NCI-H524 treated with DMSO at 0.1 percent for 48 hours (cell line): Measurements from ENCODE around the gene DUSP2.
A peak's percentile ranks its signal among the peaks of the same experiment; 100 is the strongest.
"Not testable (repeated sequence)": the region's sequence is repeated elsewhere in the genome, so short reads cannot be mapped to it uniquely, and the experiment has no call there.

Experiments used
- DNase-seq: peaks from one replicate; lab custom pipeline; 2025; lab: John Stamatoyannopoulos, UW

Gene DUSP2

DNA sequence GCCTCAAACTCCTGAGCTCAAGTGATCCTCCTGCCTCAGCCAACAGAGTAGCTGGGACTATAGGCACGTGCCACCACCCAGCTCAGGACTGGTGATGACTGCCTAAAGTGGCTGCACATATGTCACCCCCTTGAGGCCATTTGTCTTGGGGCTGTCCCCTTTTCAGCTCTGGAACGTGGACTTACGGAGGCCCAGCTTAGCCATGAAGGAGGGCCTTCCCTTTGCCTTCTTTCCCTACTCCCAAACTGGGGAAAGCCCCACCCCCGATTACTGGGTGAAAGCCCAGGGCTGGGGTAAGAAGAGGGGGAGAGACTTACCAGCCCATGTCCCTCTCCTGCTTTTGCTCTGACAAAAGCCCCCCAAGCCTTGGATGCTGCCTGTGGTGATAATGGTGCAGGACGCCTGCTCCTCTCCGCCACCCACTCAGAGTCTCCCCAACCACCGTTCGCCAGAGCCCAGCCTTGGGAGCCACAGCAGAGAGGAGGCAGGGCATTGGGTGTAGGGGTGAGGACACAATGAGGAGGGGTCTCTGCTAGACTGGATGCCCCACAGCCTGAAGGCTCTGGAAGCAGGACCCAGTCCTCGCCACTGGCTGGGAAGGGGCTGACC, 2.5 kb upstream of the DUSP2 start:
- peak; percentile 42 for DNase-seq

DNA sequence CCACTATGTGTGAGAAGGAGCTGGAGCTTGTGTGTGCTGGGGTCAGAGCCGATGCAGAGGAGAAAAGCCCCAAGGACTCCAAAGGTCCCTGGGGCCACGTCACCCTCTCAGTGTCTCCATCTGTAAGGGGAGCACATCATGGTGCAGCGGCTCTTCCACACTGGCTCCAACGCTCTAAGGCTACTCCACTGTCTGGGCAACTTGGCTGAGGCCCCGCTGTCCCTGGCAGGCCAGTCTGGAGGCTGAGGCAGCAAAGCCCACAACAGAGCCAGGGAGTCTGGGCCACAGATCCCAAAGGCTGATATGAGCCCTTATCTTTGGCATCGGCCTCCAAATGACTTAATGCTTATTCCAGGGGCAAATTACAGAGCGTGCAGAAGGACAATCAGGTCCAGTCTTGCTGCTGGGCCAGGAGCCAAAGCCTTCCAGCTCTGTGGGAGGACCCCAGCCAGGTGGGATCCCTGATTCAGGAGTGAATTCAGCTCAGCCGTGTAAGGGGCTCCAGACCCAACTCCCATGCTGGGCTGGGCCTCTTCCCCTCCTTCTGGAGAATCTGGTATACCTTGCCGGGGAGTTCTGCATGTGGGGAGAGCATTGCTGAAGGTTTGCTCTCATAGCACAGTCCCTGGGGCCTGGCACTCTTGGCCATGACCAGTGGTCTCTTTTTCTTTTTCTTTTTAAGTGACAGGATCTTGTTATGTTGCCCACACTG, 1.8 kb upstream of the DUSP2 start:
- DNase-seq: no peak

DNA sequence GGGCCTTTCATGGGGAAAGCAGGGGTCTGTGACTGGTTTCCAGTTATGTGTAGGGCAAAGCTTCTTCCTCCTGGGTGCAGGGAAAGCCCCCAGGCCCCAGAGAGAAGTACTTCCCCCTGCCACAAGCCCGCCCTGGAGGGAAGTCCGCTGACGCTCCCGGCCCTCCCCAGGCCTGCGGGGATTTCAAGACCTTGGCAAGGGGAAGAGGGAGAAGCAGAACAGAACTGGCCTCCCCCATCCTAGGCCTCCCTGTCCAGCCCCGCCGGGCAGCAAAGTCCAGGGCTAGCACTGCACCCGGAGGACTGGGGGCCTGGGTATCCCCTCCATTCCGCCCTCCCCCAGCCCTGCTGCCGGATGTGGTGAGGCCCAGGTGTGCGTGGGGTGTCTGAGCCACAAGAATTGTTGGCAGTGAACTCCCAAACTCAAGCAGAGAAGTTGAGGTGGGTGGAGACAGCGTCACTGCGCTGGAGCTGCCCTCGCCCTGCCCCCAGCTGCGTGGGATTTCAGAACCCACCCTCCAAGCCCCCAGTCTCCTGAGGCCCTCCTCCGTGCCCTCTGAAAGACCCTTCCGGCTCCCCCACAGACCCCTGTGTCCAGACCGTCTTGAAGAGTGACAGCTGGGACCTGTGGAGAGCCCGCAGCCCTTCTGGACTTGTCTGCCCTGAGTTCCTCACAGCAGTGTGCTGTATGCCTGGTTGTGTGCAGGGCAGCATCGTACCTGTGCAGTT, 1.1 kb upstream of the DUSP2 start:
- DNase-seq: no peak

DNA sequence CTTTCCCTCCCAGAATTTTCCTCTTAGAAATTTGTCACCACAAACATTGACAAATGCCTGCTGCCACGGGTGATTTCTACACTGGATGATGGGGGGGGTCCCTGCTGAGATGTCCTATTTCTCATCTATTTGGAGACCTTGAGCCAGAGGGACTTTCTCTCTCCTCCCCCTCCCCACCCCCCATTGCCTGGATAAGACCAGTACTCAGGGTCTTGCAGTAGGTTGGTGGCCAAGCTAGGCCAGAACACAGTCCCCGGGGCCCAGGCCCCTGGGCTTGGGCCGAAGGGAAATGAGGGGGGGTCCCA, 560 bp upstream of the DUSP2 start:
- no peak for DNase-seq

DNA sequence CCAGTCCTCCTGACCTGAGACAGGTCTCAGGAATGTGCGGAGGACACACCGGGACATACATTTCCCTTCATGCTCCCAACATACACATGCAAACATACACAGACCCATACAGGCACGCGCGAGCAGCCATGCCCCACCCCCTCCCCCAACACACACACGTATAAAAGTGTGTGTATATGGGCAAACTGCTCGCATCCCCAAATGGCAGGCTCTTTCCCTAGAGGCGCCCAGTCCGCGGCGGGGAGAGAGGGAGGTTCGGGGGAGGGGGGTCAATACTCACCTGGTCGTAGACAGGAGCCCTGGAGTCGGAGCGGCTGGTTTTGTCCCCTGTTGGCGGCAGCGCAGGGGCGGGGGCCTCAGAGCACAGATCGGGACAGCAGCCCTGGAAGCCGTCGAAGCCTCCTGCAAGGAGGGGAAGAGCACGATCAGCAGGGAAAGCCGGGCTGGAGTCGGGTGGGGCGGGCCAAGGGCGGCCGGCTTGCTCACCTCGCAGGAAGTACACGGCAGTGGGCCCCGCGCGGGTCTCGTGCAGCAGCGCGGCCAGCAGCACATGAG, 682 bp downstream of the DUSP2 start:
- no peak for DNase-seq

DNA sequence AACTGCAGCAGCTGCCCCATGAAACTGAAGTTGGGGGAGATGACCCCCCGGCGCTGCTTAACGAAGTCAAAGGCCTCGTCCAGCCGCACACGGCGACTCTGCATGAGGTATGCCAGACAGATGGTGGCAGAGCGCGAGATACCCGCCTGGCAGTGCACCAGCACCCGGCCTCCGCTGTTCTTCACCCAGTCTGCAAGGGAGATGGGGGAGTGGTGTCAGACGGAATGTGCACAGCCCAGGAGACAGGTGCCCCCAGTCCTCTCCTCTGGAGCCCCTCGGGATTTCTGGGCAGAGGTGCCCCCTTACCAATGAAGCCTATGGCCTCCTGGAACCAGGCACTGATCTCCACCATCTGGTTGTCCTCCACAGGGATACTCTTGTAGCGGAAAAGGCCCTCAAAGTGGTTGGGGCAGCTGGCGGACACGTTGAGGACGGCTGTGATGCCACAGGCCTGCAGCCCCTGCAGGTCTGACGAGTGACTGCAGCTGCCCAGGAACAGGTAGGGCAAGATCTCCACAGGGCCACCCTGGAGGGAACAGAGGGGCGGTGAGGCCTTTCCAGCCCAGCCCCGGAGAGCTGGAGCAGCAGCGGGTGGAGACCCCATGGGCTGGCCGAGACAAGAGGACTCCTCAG, 1.3 kb downstream of the DUSP2 start:
- DNase-seq: peak; percentile 86

DNA sequence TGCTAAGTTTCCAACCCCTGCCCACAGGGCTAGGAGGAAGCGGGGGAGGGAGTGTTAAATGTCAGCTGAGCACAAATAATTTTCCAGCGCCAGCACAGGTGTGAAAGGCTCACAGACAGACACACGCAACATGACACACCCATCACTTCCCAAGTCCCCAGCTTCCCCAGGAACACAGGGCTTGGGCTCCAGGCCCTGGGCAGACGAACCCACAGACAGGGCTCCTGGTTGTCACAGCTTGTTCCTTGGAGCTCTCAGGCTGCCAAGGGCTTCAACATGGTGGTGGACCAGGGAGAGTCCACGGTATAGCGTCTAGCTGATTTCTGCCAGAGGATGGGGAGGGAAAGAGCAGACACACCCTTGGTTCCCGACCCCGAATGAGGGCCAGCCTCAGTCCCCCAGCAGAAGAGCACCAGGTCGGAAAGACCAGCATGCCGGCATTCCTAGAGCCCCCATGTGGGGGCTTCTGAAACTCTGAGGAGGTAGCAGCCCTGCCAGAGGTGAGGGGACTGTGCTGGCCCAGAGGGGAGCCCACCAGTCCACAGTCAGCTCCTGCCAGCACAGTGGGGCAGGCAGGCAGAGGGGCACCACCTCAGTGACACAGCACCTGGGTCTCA, 1.9 kb downstream of the DUSP2 start:
- DNase-seq: no peak

DNA sequence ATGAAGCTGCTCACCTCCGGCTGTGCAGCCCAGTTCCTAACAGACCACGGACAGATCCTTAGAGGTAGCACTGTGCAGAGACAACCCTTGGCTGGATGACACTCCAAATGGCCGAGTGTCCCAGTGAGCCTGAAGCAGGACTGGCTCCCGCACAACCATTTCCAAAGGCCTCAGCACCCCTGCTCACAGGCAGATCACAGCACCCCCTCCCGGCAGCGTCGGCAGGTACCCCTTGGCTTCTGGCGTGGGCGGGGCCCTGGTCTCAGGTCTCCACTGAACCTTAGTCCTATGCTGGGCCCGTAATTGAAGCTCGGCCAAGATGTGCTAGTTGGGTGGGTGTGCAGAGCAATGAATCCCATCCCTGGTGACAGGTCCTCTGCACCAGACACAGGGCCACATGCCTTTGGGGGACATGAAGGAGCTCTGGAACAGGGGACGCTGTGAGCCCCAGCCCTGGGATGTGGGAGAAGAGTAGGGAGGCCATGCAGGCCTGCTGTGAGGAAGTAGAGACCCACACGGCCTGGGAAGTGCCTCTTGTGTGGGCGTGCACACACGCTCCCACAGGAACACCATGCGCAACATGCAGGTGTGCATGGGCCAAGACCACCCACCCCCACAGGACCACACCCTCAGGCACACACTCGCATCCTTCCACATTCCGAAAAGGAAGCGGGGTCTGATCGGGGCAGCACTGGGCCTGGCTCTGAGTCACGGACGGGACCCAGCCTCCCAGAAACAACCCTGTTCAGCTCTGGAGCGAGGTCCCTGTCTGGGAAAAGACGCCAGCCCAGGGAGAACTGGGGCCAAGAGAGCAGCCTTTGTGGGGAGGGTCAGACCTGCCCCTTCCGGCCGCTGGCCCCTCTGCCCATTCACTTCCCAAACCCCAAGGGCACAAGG, 2.8 kb downstream of the DUSP2 start:
- DNase-seq: no peak

DNA sequence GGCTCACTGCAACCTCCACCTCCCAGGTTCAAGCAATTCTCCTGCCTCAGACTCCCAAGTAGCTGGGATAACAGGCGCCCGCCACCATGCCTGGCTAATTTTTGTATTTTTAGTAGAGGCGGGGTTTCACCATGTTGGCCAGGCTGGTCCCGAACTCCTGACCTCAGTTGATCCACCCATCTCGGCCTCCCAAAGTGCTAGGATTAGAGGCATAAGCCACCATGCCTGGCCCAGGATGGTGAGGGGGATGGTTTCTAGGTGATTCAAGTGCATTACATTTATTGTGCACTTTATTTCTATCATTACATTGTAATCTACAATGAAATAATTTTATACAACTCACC, 3.6 kb downstream of the DUSP2 start:
- DNase-seq: not testable (repeated sequence)

DNA sequence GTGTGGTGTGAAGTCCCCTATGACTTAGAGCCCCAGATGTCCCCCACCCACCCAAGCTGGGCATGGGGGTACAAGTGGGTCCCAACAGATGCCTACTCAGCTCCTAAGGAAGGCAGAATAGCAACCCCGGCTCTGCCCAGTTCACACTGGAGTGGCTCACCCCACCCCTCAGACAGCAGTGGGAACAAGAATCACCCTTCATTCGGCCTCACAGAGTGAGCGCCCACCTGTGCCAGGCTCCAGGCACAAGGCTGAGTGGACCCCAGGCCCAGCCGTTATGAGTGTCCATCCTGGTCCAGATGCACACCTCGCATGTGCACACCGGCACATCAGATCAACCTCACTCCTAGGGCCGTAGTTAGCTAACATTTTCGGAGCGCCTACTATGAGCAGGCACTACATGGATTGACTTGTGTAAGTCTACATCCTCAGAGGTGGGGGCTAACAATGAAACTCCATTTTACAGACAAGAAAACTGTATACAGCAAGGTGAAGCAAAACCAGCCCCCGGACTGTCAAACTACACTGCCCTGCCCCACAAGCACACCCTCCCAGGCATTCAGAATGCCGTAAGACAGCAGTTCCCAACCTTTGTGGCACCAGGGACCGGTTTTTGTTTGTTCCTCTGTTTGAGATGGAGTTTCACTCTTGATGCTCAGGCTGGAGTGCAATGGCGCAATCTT, 4.2 kb downstream of the DUSP2 start:
- DNase-seq: no peak

DNA sequence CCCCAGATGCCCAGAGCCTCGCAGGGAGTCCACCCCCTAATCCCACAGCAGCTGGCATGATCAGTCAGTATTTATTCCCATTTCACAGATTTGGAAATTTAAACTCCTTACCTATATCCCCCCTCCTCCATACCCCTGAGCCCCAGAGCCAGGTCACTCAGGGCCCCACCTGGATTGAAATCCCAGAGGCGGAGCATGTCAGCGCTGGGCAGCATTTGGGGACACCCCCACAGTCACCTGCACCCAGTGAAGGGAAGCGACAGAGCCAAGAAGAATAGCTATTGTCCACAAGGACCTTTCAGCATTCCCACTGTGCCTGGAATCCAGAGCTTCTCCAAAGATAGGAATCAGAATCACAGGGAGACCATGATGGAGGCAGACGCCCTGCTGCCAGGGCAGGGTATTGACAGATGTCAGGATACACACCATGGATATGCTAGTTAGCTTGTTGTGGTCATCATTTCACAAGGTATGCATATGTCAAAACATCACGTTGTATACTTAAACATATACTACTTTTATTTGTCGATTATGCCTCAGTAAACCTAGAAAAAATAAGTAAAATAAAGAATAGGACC, 6.0 kb downstream of the DUSP2 start:
- DNase-seq: no peak

DNA sequence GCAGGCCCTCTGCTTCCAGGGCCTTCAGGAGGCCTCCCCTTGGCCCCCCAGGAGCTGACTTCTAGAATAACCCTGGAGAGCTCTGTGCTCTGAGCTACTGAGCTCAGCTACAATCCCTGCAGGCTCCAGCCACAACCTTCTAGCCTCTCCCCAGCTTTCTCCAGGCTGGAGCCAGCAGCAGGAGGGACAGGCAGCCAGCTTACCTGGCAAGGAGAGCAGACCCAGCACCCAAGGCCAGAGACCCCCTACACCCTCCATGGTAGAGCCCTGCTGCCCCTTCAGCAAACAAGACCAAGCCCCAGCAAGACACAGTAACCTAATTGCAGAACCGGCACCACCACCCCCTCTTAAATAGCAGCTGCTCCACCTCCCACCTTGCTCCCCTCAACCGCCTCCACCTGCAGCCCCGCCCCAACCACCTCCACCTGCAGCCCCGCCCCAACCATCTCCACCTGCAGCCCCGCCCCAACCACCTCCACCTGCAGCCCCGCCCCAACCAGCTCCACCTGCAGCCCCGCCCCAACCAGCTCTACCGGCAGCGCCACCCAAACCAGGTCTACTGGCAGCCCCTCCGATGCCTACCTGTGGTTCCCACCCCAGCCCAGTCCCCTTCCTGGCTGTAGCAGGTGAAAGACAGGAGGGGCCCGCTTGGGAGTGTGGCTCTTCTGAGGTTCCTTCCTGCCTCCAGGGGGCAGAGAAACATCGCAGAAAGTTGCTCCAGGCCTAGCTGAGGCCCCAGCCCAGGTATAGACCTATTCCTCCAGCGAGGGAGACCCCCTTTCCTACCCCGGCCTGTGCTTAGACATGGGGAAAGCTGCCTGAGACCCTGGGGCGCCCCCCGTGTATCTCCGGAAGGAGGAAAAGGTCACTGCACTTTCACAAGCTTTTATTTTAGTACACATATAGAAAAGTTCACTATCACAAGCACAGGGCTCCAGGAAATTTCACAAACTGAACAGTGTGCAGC, 6.8 kb downstream of the DUSP2 start, which contains the start of gene ASTL:
TSS of gene ASTL (minus strand) at position 324 of the 967 bp plus-strand sequence. CDS start at position 258, 66 bp downstream.
- no peak for DNase-seq

DNA sequence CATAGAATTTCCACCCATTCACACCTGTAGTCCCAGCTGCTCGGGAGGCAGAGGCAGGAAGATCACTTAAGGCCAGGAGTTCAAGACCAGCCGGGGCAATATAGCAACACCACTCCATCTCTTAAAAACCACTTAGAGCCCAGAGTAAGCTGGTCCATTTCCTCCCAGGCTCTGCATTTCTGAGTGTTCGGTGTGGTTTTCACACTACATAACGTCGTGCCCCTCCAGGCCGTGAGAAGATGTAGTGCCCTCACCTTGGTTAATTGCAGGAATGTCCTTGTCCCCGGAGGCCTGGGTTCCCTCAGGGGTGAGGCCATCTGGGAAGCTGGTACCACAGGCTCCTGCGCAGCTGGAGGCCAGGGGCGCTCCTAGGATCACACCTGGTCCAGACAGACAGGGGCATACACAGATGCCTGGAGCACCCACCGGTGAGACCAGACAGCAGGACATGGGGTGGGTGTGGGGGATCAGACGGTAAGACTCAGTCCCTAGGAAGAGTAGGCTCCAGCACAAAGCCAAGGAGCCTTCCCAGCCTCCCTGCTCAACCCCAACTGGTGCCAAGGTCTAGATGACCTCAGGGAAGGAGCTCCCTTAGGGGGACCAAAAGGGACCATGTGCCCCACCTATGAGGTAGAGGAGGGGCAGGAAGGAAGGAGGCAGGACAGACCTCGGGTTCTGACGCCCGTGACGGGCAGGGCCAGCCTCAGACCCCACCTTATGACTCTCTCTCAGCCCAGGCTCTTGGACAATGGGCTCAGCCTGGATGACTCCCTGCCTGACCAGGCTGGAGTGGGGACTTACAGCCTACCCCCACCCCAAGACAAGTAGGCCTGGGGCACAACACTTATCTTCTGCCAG, 7.7 kb downstream of the DUSP2 start:
- DNase-seq: no peak

DNA sequence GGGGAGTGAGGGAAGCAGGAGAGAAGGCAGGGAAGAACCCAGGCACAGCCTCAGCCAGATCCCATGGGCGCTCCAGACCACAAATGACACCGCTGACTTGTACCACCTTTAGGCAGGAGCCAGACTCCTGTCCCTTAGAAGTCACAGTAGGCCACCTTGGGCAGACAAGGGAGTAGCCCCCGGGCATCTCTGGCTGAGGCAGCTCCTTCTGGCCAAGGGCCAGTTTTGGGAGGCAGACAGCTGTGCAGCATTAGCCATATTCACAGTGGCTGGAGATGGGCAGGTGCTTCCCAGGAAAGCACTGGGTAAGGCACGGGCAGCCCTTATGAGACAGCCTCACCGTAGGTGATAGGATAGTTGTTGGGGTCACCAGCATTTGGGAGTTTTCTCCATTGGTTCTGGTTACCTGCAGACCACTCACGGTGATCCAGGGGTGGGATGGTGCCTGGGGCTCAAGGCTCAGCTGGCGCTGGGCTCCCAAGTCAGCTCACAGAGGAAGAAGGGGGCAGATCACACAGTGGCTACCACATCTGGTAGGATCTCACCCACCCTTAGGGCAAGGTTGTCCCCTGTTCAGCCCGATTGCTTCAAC, 9.0 kb downstream of the DUSP2 start:
- no peak for DNase-seq

DNA sequence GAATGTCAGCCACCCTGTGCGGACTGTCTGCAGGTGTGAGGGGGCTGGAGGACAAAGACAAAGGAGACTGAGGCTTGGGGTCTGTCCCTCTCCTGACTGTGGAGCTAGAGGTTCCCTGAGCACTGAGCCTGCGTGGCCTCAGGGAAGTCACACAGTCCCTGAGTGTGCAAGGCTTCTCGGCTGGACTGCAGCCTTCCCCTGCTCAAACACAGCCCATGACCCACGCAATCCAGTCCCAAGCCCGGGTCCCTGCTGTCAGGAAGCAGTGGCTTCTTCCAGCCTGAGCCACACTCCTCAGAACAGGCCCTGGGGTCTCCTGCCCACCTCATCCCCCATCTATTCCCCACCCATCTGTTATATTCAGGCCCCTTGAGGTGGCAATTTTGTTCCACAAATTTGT, 9.6 kb downstream of the DUSP2 start:
- DNase-seq: no peak

DNA sequence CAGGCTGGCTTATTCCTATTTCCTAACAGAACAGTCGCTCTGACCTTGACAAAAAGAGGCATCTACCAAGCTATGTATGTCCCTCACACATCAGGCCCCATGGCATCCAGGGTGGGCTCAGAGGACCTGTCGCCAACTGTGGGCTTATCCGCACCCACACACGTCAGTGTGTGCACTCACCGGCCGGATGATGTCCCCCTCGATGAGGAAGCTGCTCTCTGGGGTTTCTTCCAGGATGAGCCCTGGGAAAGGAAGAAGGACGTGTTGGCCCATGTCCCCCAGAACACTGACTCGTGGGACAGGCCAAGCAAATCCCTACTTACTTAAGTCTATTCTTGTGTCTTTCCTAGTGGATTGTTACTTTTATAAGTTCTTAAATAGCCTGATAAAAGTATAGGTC, 10.1 kb downstream of the DUSP2 start:
- DNase-seq: no peak

DNA sequence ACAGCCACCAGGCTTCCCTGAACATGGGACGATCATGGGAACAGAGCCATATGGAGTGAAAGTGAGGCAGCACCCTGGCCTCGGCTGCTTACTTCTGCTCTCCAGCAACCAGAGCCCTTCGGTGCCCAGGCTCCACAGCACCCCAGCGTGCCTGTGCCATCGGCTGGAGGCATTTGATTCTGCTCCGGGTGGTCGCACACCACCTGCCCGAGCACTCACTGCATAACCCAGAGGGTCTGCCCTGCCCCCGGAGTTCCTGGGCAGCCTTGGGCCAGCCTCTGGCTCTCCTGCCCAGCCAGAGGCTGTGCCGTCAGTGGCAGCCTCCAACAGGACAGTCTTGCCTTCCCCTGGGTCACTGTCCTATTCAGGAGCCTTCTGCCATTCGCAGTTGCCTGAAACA, 10.8 kb downstream of the DUSP2 start:
- DNase-seq: no peak
